CD8-positive, alpha-beta memory T cell (primary cell): ENCODE measurements around the gene PLD6. TPM values are rescaled to one million over a fixed set of nuclear protein-coding genes. Genes with fewer than 3 reads are reported as not detected.

ENCODE experiments used
- CTCF ChIA-PET: fragments of 350-600 bp; sonication (Branson Sonifier 250); formaldehyde crosslinking; loops from one replicate; lab custom pipeline; 2021; ENCODE audit warnings: antibody characterized with exemption; lab: Charles Lee
- POLR2A ChIA-PET: fragments of 350-600 bp; sonication (Branson Sonifier 250); formaldehyde crosslinking; loops from one replicate; lab custom pipeline; 2021; ENCODE audit warnings: antibody characterized with exemption; lab: Charles Lee
- DNase-seq, 5 donors: peaks; one replicate each; pipeline versions ENCODE4 v3.0.0 to v3.0.0-alpha.2; 2020 to 2022; ENCODE audit warnings: mixed read lengths in 1 of 5
- H3K27ac ChIP-seq: one replicate; pipeline ENCODE4 v1.7.0; 2013; ENCODE audit warnings: low read depth, mild to moderate bottlenecking, low read length, moderate library complexity
- H3K27me3 ChIP-seq: 2 replicates; pipeline ENCODE4 v1.7.0; 2013; ENCODE audit warnings: low read length, mild to moderate bottlenecking; ENCODE audit not compliant: insufficient read depth, poor library complexity, severe bottlenecking
- H3K36me3 ChIP-seq: 2 replicates; pipeline ENCODE4 v1.7.0; 2013; ENCODE audit warnings: mild to moderate bottlenecking, low read length, moderate library complexity; ENCODE audit not compliant: insufficient read depth
- H3K4me1 ChIP-seq: 2 replicates; pipeline ENCODE4 v1.7.0; 2013; ENCODE audit warnings: mild to moderate bottlenecking, low read length, moderate library complexity; ENCODE audit not compliant: insufficient read depth
- H3K4me3 ChIP-seq: 2 replicates; pipeline ENCODE4 v1.7.0; 2013; ENCODE audit warnings: mild to moderate bottlenecking, low read length
- H3K9me3 ChIP-seq: 2 replicates; pipeline ENCODE4 v1.7.0; 2013; ENCODE audit warnings: mild to moderate bottlenecking, low read length
- H3K27ac Mint-ChIP-seq, 8 donors: one replicate each; pipeline ENCODE4 v1.8.0; 2020 to 2021; ENCODE audit warnings: mixed read lengths in 8 of 8, mild to moderate bottlenecking in 6 of 8, inconsistent platforms in 3 of 8, moderate library complexity in 3 of 8
- H3K27me3 Mint-ChIP-seq, 2 donors: one replicate each; pipeline ENCODE4 v1.8.0; 2020 to 2021; ENCODE audit warnings: mixed read lengths in 2 of 2, mild to moderate bottlenecking in 1 of 2, moderate library complexity in 1 of 2
- H3K36me3 Mint-ChIP-seq, 3 donors: one replicate each; pipeline ENCODE4 v1.8.0; 2020 to 2021; ENCODE audit warnings: mixed read lengths in 3 of 3, inconsistent platforms in 1 of 3, mild to moderate bottlenecking in 1 of 3
- H3K4me1 Mint-ChIP-seq, 3 donors: one replicate each; pipeline ENCODE4 v1.8.0; 2020 to 2021; ENCODE audit warnings: mixed read lengths in 3 of 3, inconsistent platforms in 1 of 3, mild to moderate bottlenecking in 1 of 3
- H3K4me3 Mint-ChIP-seq, 7 donors: one replicate each; pipeline ENCODE4 v1.8.0; 2020 to 2021; ENCODE audit warnings: mixed read lengths in 7 of 7, mild to moderate bottlenecking in 6 of 7, moderate library complexity in 4 of 7, inconsistent platforms in 2 of 7
- H3K9me3 Mint-ChIP-seq, 5 donors: one replicate each; pipeline ENCODE4 v1.8.0; 2020 to 2022; ENCODE audit warnings: mixed read lengths in 5 of 5, mild to moderate bottlenecking in 3 of 5, moderate library complexity in 2 of 5, inconsistent platforms in 1 of 5
- polyA plus RNA-seq: library from polyadenylated mRNA; unstranded; fragments of 300-500 nt; fragmentation: Illumina TruSeq; gene quantifications from one replicate; pipeline ENCODE4 v1.2.3, GENCODE V29; 2021
- total RNA-seq, 2 experiments: library from RNA; stranded (reverse); gene quantifications; one replicate each; pipeline ENCODE4 v1.2.3, GENCODE V29; 2021

PLD6 gene
- total and polyA plus RNA-seq, 3 experiments from 2014 or later, result 6.9 to 28.4 (median 26.5) TPM

- Mint-ChIP-seq H3K9me3 (no peaks in the 10 kb centered on the region), H3K27ac (peak overlapping the region in 1 of 8 donors; percentile 58), H3K4me1 (peaks cover 5 to 6% (median 6%) of the 10 kb centered on the region in 3 donors), H3K27me3 (no peaks in the 10 kb centered on the region), H3K4me3 (no peak overlapping the region), H3K36me3 (peaks cover 0 to 32% (median 4%) of the 10 kb centered on the region in 3 donors)
- DNase-seq, result no peak
- ChIA-PET CTCF (no interaction called here), POLR2A (no interaction called here)
- Histone ChIP-seq H3K4me1 (peaks cover 4% of the 10 kb centered on the region), H3K27me3 (no peaks in the 10 kb centered on the region), H3K4me3 (no peak overlapping the region), H3K36me3 (no peaks in the 10 kb centered on the region), H3K9me3 (no peaks in the 10 kb centered on the region), H3K27ac (no peak overlapping the region)
Observed at GRCh38 chr17:17191961-17192381, 14.2 kb downstream of the PLD6 start.

- H3K9me3 Mint-ChIP-seq, result no peaks in the 10 kb centered on the region
- peaks cover 9 to 10% (median 9%) of the 10 kb centered on the region in 3 donors for H3K4me1 Mint-ChIP-seq
- H3K4me1 ChIP-seq, result peaks cover 10% of the 10 kb centered on the region
- H3K36me3 Mint-ChIP-seq, result peaks cover 0 to 37% (median 4%) of the 10 kb centered on the region in 3 donors
- no peak overlapping the region for H3K27ac ChIP-seq
- peak overlapping the region in 2 of 8 donors; percentile 58 to 84 for H3K27ac Mint-ChIP-seq
- H3K4me3 Mint-ChIP-seq, result no peak overlapping the region
- no peaks in the 10 kb centered on the region for H3K36me3 ChIP-seq
- ChIA-PET CTCF (no interaction called here), POLR2A (interaction anchor here (0.6 kb wide), 1 partner anchor 748 kb away, joined by 3 read pairs; no protein-coding TSS in a partner anchor)
- no peak overlapping the region for H3K4me3 ChIP-seq
- no peaks in the 10 kb centered on the region for H3K27me3 Mint-ChIP-seq
- H3K9me3 ChIP-seq, result no peaks in the 10 kb centered on the region
- DNase-seq, result no peak
- H3K27me3 ChIP-seq, result no peaks in the 10 kb centered on the region
Observed at GRCh38 chr17:17191346-17191792, 14.8 kb downstream of the PLD6 start.

DNA sequence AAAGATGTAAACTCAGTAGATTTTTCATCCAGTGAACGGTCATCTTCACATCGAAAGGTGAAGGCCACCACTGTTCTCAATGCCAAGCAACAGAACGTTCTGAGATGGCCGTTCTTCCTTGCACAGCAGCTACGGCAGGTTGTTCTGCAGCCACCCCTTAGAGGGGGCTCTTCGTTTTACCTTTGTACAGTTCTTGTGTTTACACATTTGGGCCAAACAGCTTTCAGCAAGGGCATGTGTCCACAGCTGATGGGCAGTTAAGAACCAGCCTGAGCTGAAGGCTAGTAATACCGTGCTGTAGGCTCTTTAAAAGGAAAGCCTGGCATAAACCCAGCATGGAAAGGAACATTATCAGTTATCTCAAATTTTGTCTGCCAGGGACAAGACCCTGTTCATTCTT is 15.9 kb downstream of the PLD6 start:
- Mint-ChIP-seq H3K9me3 (no peaks in the 10 kb centered on the region), H3K27ac (peak overlapping the region in 3 of 8 donors; percentile 17 to 21 (median 21)), H3K4me3 (no peak overlapping the region), H3K27me3 (no peaks in the 10 kb centered on the region), H3K4me1 (peaks cover 20 to 22% (median 21%) of the 10 kb centered on the region in 3 donors), H3K36me3 (peaks cover 0 to 47% (median 8%) of the 10 kb centered on the region in 3 donors)
- no peaks in the 10 kb centered on the region for H3K9me3 ChIP-seq
- CTCF ChIA-PET, result interaction anchor here (0.9 to 1.1 kb wide), 2 partner anchors 69 to 123 kb away, joined by 3 read pairs; no protein-coding TSS in a partner anchor
- no peaks in the 10 kb centered on the region for H3K36me3 ChIP-seq
- POLR2A ChIA-PET, result no interaction called here
- H3K4me1 ChIP-seq, result peaks cover 22% of the 10 kb centered on the region
- H3K4me3 ChIP-seq, result no peak overlapping the region
- no peaks in the 10 kb centered on the region for H3K27me3 ChIP-seq
- no peak overlapping the region for H3K27ac ChIP-seq
- no peak for DNase-seq

- H3K36me3 ChIP-seq, result no peaks in the 10 kb centered on the region
- DNase-seq, result no peak
- H3K9me3 ChIP-seq, result no peaks in the 10 kb centered on the region
- H3K27me3 Mint-ChIP-seq, result no peaks in the 10 kb centered on the region
- peak overlapping the region in 2 of 8 donors; percentile 21 to 46 for H3K27ac Mint-ChIP-seq
- peaks cover 28% of the 10 kb centered on the region for H3K4me1 ChIP-seq
- peaks cover 27 to 28% (median 27%) of the 10 kb centered on the region in 3 donors for H3K4me1 Mint-ChIP-seq
- no peak overlapping the region for H3K27ac ChIP-seq
- no peaks in the 10 kb centered on the region for H3K9me3 Mint-ChIP-seq
- peaks cover 0 to 52% (median 8%) of the 10 kb centered on the region in 3 donors for H3K36me3 Mint-ChIP-seq
- no peaks in the 10 kb centered on the region for H3K27me3 ChIP-seq
- POLR2A ChIA-PET, result no interaction called here
- no peak overlapping the region for H3K4me3 ChIP-seq
- H3K4me3 Mint-ChIP-seq, result no peak overlapping the region
- CTCF ChIA-PET, result interaction anchor here (2.6 kb wide), 1 partner anchor 11 kb away, joined by 12 read pairs; no protein-coding TSS in a partner anchor
Observed at GRCh38 chr17:17189559-17189958, 16.6 kb downstream of the PLD6 start.

GRCh38 chr17:17188586-17188985 is 17.5 kb downstream of the PLD6 start:
- no peak overlapping the region for H3K4me3 Mint-ChIP-seq
- ChIA-PET CTCF (interaction anchor here (1.5 to 2.6 kb wide), 2 partner anchors 8 to 12 kb away, joined by 4 to 12 read pairs; no protein-coding TSS in a partner anchor), POLR2A (no interaction called here)
- Histone ChIP-seq H3K4me1 (peaks cover 38% of the 10 kb centered on the region), H3K36me3 (no peaks in the 10 kb centered on the region), H3K27me3 (no peaks in the 10 kb centered on the region), H3K4me3 (no peak overlapping the region), H3K27ac (no peak overlapping the region), H3K9me3 (no peaks in the 10 kb centered on the region)
- peak overlapping the region in 3 of 8 donors; percentile 20 to 97 (median 83) for H3K27ac Mint-ChIP-seq
- no peak for DNase-seq
- no peaks in the 10 kb centered on the region for H3K27me3 Mint-ChIP-seq
- peaks cover 0 to 61% (median 8%) of the 10 kb centered on the region in 3 donors for H3K36me3 Mint-ChIP-seq
- no peaks in the 10 kb centered on the region for H3K9me3 Mint-ChIP-seq
- peaks cover 35 to 38% (median 37%) of the 10 kb centered on the region in 3 donors for H3K4me1 Mint-ChIP-seq

DNA sequence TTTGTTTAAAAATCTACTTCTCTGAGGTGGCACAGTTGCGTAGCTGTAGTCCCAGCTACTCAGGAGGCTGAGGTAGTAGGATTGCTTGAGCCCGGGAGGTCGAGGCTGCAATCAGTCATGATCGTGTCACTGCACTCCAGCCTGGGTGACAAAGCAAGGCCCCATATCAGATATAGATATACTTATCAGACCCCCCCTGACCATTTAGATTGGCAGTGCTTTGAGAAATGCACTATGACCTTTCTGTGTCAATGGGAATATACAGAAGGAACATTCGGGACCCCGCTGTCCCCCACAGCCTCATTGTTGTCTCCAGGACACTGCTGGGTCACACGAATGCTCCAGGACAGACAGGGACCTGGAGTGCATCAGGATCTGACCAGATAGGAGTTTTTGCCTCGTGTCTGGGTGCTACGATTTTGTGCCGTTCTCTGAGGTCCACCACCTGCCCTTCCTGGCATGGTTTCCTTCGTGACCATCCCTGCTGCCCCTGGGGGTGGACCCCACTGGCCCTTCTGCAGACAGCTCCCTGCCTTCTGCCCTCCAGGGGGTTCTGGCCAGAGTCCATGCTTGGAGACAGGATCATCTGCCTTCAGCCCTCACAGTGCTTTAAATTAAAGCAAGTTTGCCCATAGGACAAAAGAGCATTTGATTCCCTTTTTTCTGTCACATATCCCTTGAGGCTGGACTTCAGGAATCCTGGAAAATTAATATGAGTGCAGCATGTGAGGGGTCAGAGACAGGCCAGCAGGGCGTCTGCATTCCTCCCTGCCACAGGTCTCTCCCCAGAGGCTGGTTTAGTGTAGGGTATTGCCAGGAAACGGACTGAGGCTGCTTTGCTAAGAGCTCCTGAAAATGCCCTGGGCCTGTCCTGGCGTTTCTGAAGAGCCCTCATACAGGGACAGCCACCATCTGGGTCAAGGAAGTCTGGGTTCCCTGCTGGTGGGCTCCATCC is 19.3 kb downstream of the PLD6 start:
- Histone ChIP-seq H3K4me1 (peaks cover 56% of the 10 kb centered on the region), H3K36me3 (no peaks in the 10 kb centered on the region), H3K4me3 (no peak overlapping the region), H3K27me3 (no peaks in the 10 kb centered on the region), H3K9me3 (no peaks in the 10 kb centered on the region), H3K27ac (no peak overlapping the region)
- peak overlapping the region; percentile 56 to 97 (median 88) for H3K27ac Mint-ChIP-seq
- H3K27me3 Mint-ChIP-seq, result no peaks in the 10 kb centered on the region
- DNase-seq, result no peak
- H3K4me1 Mint-ChIP-seq, result peaks cover 43 to 54% (median 46%) of the 10 kb centered on the region in 3 donors
- peak overlapping the region in 2 of 7 donors; percentile 39 to 67 for H3K4me3 Mint-ChIP-seq
- ChIA-PET POLR2A (no interaction called here), CTCF (interaction anchor here (0.6 to 2.6 kb wide), 4 partner anchors 9 to 80 kb away, joined by 3 to 12 read pairs (median 4); no protein-coding TSS in a partner anchor)
- H3K9me3 Mint-ChIP-seq, result no peaks in the 10 kb centered on the region
- peaks cover 0 to 66% (median 12%) of the 10 kb centered on the region in 3 donors for H3K36me3 Mint-ChIP-seq

DNA sequence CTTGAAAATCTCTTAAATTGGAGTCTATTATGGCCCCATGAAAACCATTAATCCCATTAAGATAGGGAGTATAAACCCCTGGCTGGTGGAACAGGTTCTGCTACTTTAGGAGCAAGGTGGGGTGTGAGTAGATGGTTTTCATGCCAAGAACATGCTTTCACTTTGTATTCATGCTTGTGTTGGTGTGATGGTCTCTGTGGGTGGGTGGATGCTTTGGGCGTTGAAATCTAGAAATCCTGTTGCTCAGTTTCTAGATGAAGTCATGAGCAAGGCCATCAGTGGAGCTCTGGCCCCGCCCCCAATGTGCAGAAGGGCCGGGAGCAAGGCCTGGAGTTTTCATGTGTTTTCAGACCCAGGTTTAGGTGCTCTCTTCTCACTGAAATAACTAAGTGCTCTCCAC is 20.1 kb downstream of the PLD6 start:
- ChIA-PET CTCF (interaction anchor here (0.8 kb wide), 1 partner anchor 81 kb away, joined by 3 read pairs; no protein-coding TSS in a partner anchor), POLR2A (interaction anchor here (0.6 kb wide), 1 partner anchor 51 kb away, joined by 5 read pairs; the partner anchor contains the start of gene FLCN)
- Histone ChIP-seq H3K4me3 (no peak overlapping the region), H3K36me3 (no peaks in the 10 kb centered on the region), H3K9me3 (no peaks in the 10 kb centered on the region), H3K27ac (no peak overlapping the region), H3K4me1 (peaks cover 64% of the 10 kb centered on the region), H3K27me3 (no peaks in the 10 kb centered on the region)
- no peak for DNase-seq
- Mint-ChIP-seq H3K36me3 (peaks cover 0 to 73% (median 13%) of the 10 kb centered on the region in 3 donors), H3K27ac (peak overlapping the region; percentile 78 to 97 (median 88)), H3K4me1 (peaks cover 50 to 62% (median 54%) of the 10 kb centered on the region in 3 donors), H3K9me3 (no peaks in the 10 kb centered on the region), H3K4me3 (peak overlapping the region in 6 of 7 donors; percentile 3 to 69 (median 58)), H3K27me3 (no peaks in the 10 kb centered on the region)
